GM23248 (cell line): Measurements from ENCODE around the gene TNFRSF11A.

Experiments used
- EZH2 ChIP-seq: fragments of 200-600 bp; sonication (generic); IDR thresholded peaks from 2 replicates; pipeline ENCODE4 v1.6.1; 2018; ENCODE audit warnings: antibody characterized with exemption, mild to moderate bottlenecking; ENCODE audit not compliant: insufficient read depth, poor library complexity, severe bottlenecking
- EZH2phosphoT487 ChIP-seq: fragments of 200-600 bp; sonication (generic); IDR thresholded peaks from 2 replicates; pipeline ENCODE4 v1.6.1; 2018; ENCODE audit warnings: antibody characterized with exemption, moderate library complexity, mild to moderate bottlenecking, low read depth; ENCODE audit not compliant: insufficient read depth

GRCh38 chr18:62369129-62369644 lies 44.1 kb downstream of the TNFRSF11A start:
- TF ChIP-seq EZH2 = no peak
- TF ChIP-seq EZH2phosphoT487 = no peak
